NCI-H2227 treated with DMSO at 0.1 percent for 48 hours (cell line): ENCODE data around the gene DOC2A.

ENCODE experiments used
- DNase-seq: peaks from one replicate; lab custom pipeline; 2025; lab: John Stamatoyannopoulos, UW

The DOC2A gene

DNA sequence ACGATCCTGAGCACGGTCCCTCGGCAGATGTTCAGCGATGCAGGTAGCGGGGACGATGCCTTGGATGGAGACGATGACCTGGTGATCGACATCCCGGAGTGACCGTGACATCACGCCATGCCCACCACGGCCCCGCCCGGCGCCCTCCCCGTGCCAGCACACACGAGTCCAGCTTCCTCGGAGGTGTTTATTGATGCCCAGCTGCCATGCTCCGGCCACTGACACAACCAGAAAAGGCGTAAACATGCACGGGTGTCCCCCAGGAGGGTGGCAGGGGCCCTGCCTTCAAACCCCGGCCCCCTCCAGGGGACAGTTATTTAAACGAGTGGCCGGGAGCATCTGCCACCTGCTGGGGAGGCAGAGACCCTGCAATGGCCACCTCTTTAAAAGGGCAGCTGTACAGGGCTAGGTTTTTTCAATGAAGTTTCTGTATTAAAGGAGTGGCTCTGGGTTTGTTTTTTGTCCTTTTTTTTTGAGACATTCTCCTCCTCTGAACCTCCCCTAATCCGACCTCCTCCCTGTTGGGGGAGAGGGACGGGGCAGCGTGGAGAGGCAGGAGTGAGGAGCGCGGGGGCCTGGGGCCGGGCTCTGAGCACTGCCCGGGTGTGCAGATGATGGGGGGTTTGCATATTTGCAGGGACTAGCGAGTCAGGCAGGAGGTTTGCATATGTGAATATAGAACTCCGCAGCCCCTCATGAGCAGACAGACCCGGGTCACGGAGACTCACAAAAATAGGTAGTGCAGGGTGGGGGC lies 5.3 kb downstream of the DOC2A start:
- DNase-seq, result no peak

DNA sequence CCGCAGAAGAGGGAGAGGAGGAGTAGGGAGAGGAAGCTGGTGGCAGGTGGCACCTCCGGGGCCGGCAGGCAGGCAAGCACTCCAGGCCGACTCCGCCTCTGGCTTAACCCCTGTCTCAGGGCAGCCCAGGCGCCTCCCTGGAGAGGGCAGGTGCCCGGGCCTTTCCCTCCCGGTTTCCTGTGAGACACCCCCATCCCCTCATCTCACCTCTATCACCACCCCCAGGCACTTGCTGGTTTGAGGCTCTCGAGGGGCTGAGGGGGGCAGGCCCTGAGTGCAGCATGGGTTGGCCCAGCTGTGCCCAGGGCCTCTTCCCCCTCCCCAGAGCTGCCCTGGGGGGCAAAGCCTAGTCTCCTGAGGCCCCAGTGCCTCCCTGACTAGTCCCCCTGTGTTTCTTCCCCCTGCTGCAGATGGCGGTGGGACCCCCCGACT lies 6.0 kb downstream of the DOC2A start:
- no peak for DNase-seq

- DNase-seq, result no peak
These were observed 6.4 kb downstream of the DOC2A start for GRCh38 chr16:30004424-30004776.

GRCh38 chr16:30003670-30004423 lies 7.0 kb downstream of the DOC2A start:
- no peak for DNase-seq

GRCh38 chr16:30002614-30003346 lies 8.0 kb downstream of the DOC2A start:
- no peak for DNase-seq

- DNase-seq, result no peak
These were observed 9.8 kb downstream of the DOC2A start for GRCh38 chr16:30000735-30001631.

GRCh38 chr16:29999605-30000004 lies 11.2 kb downstream of the DOC2A start:
- no peak for DNase-seq

- DNase-seq, result no peak
These were observed 14.0 kb downstream of the DOC2A start for GRCh38 chr16:29996766-29997250.

DNA sequence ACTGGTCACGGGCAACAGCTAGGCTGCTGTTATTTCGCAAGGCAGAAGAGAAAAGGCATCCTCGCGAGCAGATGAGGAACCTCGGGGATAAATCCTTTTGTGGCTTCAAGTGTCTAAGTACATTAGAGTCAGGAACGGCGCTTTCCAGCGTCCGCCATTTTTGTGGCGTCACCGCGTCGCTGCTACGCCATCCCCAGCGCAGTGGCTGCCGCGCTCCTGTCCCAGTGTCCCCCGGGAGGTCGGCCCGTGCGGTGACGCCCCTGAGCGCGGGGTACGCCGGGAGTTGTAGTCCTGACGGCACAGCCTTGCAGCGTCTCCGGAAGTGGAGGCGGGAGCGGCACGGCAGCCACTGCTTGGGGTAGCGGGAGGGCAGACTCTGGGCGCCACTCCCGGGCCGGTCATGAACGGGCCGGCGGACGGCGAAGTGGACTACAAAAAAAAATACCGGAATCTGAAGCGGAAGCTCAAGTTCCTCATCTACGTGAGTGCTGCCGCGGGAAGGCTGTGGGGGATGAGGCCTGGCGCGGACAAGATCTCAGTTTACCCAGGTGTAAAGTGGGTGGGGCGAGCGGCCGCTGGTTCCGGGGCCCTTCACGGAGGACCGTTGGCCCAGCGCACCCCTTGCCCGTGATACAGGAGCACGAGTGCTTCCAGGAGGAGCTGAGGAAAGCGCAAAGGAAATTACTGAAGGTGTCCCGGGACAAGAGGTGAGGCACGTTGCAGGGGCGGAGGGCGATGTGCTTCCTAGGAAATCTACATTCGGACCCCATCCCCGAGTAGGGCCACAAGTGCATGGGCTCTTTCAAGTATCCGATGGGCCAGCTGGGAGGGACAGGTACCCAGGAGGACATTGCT lies 14.7 kb downstream of the DOC2A start, which contains the start of gene INO80E:
TSS of gene INO80E (plus strand) at position 331 of the 855 bp plus-strand sequence. CDS start at position 401, 70 bp downstream.
- DNase-seq, result peak; percentile 96

GRCh38 chr16:29995324-29995910 lies 15.4 kb downstream of the DOC2A start, which contains the start of gene HIRIP3:
TSS of gene HIRIP3 (minus strand) at chr16:29995617. CDS start at chr16:29995605, 12 bp downstream.
- DNase-seq, result peak; percentile 82

GRCh38 chr16:29994600-29995323 lies 16.1 kb downstream of the DOC2A start:
- DNase-seq, result no peak

DNA sequence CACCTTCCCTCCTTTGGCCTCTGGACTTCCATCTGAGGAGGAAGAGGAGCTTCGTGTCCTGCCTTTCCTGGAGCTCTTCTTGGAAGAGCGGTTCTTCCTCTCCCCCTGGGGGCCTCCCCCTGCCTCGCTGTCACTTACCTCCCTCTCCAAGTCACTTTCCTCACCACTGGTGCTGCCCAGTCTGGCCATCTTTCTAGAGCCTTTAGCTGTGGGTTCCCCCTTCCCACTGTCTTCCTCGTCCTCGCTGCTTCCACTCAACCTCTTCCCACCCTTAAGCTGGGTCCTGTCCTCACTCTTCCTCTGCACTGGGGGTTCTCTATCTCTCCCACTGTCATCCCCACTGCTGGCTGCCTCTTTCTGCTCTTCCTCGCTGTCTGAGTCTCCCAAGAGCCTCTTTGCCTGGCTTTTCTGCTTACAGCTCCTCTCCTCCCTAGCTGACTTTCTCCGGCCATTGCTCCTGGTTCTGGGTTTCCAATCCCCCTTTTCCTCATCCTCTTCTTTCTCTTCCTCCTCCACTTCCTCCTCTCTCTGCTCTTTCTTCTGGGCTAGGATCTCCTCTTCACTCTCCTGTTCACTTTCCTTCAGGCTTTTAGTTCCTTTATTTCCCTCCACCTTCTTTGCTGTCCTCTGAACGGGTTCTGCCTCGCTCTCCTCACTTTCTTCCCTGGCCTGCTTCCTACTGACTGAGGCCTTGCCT lies 16.8 kb downstream of the DOC2A start:
- DNase-seq, result no peak

DNA sequence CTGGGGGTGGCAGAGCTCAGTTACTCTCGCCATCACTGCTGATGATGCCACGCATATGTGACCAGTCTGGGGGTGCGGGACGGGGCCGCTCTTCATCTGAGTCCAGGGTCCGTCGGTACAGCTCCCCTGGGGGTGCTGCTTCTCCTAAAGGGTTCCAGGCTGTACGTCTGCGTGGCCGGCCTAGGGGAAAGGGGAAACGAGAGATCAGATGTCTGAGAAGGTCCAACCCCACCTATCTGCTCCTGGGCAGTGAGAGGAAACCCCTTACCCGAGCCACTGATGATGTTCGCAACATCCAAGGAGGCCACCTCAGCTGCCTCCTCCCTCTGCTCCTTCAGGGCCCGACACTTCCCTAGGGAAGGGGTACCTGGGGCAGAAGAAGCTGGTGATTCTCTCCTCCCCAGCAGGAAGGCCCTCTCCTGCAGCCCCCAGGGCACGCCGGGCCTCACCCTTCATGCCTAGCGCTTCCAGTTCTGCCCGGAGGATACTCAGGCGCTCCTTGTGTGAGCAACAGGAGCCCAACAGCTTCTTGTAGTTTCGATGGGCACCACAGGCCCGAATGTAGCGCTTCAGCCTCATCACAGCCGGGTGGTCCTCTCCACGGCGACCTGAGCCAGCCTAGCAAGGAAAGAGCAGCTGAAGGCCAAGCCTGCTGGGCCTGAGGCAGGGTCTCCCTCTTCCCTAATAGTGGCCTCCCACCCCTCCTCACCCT lies 17.5 kb downstream of the DOC2A start:
- no peak for DNase-seq

- DNase-seq, result no peak
These were observed 18.4 kb downstream of the DOC2A start for GRCh38 chr16:29992344-29992967.

DNA sequence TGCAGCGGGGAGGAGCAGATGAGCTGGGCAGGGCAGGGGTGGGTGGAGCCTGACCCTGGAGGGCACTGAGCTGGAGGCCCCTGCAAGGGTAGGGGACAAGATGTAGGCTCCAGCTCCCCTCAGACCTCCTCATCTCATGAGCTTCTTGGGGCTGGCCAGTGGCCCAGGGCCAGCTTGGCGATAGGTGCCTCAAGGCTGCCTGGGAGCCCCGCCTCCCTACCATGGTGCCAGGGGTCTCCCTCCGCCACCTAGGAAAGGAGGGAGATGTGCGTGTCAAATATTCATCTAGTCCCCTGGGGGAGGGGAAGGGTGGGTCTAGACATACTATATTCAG lies 19.3 kb downstream of the DOC2A start:
- DNase-seq, result no peak

DNA sequence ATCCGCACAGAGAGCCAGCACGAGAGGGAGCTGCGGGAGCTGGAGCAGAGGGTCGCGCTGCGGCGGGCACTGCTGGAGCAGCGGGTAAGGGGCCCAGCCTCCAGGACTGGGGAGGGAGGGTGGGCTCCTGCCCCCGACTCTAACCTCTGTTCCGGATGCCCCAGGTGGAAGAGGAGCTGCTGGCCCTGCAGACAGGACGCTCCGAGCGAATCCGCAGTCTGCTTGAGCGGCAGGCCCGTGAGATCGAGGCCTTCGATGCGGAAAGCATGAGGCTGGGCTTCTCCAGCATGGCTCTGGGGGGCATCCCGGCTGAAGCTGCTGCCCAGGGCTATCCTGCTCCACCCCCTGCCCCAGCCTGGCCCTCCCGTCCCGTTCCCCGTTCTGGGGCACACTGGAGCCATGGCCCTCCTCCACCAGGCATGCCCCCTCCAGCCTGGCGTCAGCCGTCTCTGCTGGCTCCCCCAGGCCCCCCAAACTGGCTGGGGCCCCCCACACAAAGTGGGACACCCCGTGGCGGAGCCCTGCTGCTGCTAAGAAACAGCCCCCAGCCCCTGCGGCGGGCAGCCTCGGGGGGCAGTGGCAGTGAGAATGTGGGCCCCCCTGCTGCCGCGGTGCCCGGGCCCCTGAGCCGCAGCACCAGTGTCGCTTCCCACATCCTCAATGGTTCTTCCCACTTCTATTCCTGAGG lies 19.8 kb downstream of the DOC2A start:
- no peak for DNase-seq

- no peak for DNase-seq
These were observed 20.8 kb downstream of the DOC2A start for GRCh38 chr16:29990034-29990433.
